ENCODE results near the gene ARHGEF28. TPM values are rescaled to one million over a fixed set of nuclear protein-coding genes. Genes with fewer than 3 reads are reported as not detected.
A peak's percentile ranks its signal among the peaks of the same experiment; 100 is the strongest.

Gene ARHGEF28
- total and polyA plus RNA-seq, 2 of the 13 experiments (the other 11 are each of a cell fraction or from before 2014, with no cell fraction given) = 17.4 to 34.1 TPM

- peak; percentile 61; the same call in 1 of the 2 replicates for TF ChIP-seq ZNF614 (CRISPR knock-in tag; IDR thresholded peaks at IDR 0.05; ENCODE audit: borderline replicate concordance)
- TF ChIP-seq, protein P1, sequence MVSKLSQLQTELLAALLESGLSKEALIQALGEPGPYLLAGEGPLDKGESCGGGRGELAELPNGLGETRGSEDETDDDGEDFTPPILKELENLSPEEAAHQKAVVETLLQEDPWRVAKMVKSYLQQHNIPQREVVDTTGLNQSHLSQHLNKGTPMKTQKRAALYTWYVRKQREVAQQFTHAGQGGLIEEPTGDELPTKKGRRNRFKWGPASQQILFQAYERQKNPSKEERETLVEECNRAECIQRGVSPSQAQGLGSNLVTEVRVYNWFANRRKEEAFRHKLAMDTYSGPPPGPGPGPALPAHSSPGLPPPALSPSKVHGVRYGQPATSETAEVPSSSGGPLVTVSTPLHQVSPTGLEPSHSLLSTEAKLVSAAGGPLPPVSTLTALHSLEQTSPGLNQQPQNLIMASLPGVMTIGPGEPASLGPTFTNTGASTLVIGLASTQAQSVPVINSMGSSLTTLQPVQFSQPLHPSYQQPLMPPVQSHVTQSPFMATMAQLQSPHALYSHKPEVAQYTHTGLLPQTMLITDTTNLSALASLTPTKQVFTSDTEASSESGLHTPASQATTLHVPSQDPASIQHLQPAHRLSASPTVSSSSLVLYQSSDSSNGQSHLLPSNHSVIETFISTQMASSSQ (IDR thresholded peaks at IDR 0.05; ENCODE audit: low read depth) = peak; percentile 64; the same call in 1 of the 2 replicates
- TF ChIP-seq, protein P1 (CRISPR knock-in tag; IDR thresholded peaks at IDR 0.05; ENCODE audit: borderline replicate concordance) = no peak; the same call in 1 of the 2 replicates
- TF ChIP-seq MLXIP (CRISPR knock-in tag; IDR thresholded peaks at IDR 0.05; ENCODE audit: borderline replicate concordance) = no peak
- TF ChIP-seq CREM (IDR thresholded peaks at IDR 0.05) = peak; percentile 79
- no peak for TF ChIP-seq CREM (CRISPR knock-in tag; IDR thresholded peaks at IDR 0.05)
Observed at GRCh38 chr5:73729329-73729728, 103.3 kb downstream of the ARHGEF28 start (continued).
